ENCODE measurements around the gene DLG1.

The DLG1 gene

GRCh38 chr3:197023241-197023997, 275.0 kb downstream of the DLG1 start:
- H3K27ac ChIP-seq, result no peak overlapping the region
- CTCF ChIA-PET, result no interaction called here
- POLR2A ChIA-PET (ENCODE audit: low non-redundant PET), result no interaction called here
- DNase-seq (ENCODE audit: low spot score), result no peak
- TF ChIP-seq CTCF (conservative IDR thresholded peaks at IDR 0.05; ENCODE audit: low read depth), result no peak

- DNase-seq (ENCODE audit: low spot score), result no peak
- no peak overlapping the region for H3K27ac ChIP-seq
- no peak for TF ChIP-seq CTCF (conservative IDR thresholded peaks at IDR 0.05; ENCODE audit: low read depth)
- CTCF ChIA-PET, result interaction anchor here (0.5 to 0.6 kb wide), 2 partner anchors 39 to 94 kb away, joined by 5 to 6 read pairs; no protein-coding TSS in a partner anchor
- POLR2A ChIA-PET (ENCODE audit: low non-redundant PET), result no interaction called here
Measured at GRCh38 chr3:197022405-197023231, 275.8 kb downstream of the DLG1 start.

- no peak overlapping the region for H3K27ac ChIP-seq
- POLR2A ChIA-PET (ENCODE audit: low non-redundant PET), result no interaction called here
- CTCF ChIA-PET, result interaction anchor here (0.5 to 0.7 kb wide), 3 partner anchors 8 to 95 kb away, joined by 3 to 6 read pairs (median 5); partner anchors contain the start of gene MELTF
- no peak for DNase-seq (ENCODE audit: low spot score)
- no peak for TF ChIP-seq CTCF (conservative IDR thresholded peaks at IDR 0.05; ENCODE audit: low read depth)
Measured at GRCh38 chr3:197021729-197022404, 276.5 kb downstream of the DLG1 start.

- no peak overlapping the region for H3K27ac ChIP-seq
- DNase-seq (ENCODE audit: low spot score), result no peak
- no peak for TF ChIP-seq CTCF (conservative IDR thresholded peaks at IDR 0.05; ENCODE audit: low read depth)
- ChIA-PET CTCF (interaction anchor here (0.7 kb wide), 1 partner anchor 9 kb away, joined by 3 read pairs; the partner anchor contains the start of gene MELTF), POLR2A (ENCODE audit: low non-redundant PET) (no interaction called here)
Measured at GRCh38 chr3:197021231-197021630, 277.2 kb downstream of the DLG1 start.

GRCh38 chr3:197019535-197019934, 278.9 kb downstream of the DLG1 start:
- POLR2A ChIA-PET (ENCODE audit: low non-redundant PET), result no interaction called here

More at GRCh38 chr3:197019535-197019934, 278.9 kb downstream of the DLG1 start:
- CTCF ChIA-PET, result interaction anchor here (1.0 to 2.3 kb wide), 2 partner anchors 10 to 17 kb away, joined by 3 to 21 read pairs; partner anchors contain the start of gene MELTF
- no peak for DNase-seq (ENCODE audit: low spot score)
- TF ChIP-seq CTCF (conservative IDR thresholded peaks at IDR 0.05; ENCODE audit: low read depth), result no peak
- H3K27ac ChIP-seq, result no peak overlapping the region
